ENCODE data around the gene LATS2.

DNA sequence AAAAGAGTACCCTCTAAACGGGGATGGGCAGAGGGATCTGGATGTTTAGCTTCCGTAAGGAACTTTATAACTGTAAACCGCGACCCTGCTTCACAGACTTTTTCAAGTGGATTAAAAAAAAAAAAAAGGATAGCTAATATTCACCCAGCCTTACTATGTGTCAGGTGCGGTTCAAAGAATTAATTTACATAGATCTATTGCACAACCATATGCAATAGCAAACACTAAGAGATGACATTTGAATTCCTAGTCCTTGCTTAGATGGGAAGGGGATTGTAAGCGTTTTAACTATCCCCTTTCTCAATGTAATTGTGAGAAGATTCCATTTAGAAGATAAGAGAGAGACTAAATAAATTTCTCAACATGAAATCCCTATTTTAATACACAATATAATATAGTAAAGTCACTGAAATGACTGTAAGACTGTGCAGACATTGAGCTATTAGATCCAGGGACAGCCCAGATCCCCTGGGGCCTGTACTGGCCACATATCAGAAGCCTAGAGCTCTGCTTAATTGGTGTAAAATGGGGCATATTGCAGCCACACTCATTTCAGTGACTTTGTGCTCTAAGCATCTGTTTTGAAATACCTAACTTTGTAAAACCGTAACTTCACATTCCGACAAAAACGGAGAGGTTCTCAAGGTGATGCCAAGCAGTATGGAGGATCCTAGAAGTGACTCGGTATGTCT is 13.6 kb downstream of the LATS2 start:
- TF ChIP-seq POLR2AphosphoS5 (IDR thresholded peaks at IDR 0.05; ENCODE audit: low read depth, low read length) (no peak), EP300 (IDR thresholded peaks at IDR 0.05; ENCODE audit: borderline replicate concordance in 1 of 2, low read depth in 2 of 2, low read length in 2 of 2) (no peak), CHD1 (IDR thresholded peaks at IDR 0.05; ENCODE audit: low read depth, low read length) (no peak)
